Neutrophil (primary cell): Measurements from ENCODE around the gene NIPSNAP2.

Experiments
- H3K27ac ChIP-seq: fragments of 200-600 bp; sonication (generic); 2 replicates; pipeline ENCODE4 v1.5.1; 2016; ENCODE audit warnings: mild to moderate bottlenecking, moderate library complexity
- H3K27me3 ChIP-seq: fragments of 200-600 bp; sonication (generic); 2 replicates; pipeline ENCODE4 v1.6.0; 2016; ENCODE audit warnings: mild to moderate bottlenecking
- H3K36me3 ChIP-seq: fragments of 200-600 bp; sonication (generic); 2 replicates; pipeline ENCODE4 v1.5.1; 2017
- H3K4me1 ChIP-seq, 2 experiments: fragments of 200-600 bp in 1 of 2; sonication (generic) in 1 of 2; 1 replicate in 1 of 2; 2 replicates in 1 of 2; pipeline versions ENCODE4 v1.5.1 to v1.6.1; 2013 to 2016; ENCODE audit warnings: low read depth in 1 of 2, low read length in 1 of 2, mild to moderate bottlenecking in 1 of 2, moderate library complexity in 1 of 2; ENCODE audit not compliant: control insufficient read depth in 1 of 2, insufficient read depth in 1 of 2
- H3K4me3 ChIP-seq, 2 experiments: fragments of 200-600 bp in 1 of 2; sonication (generic) in 1 of 2; 1 replicate in 1 of 2; 2 replicates in 1 of 2; pipeline ENCODE4 v1.5.1; 2013 to 2016; ENCODE audit warnings: low read depth in 1 of 2, low read length in 1 of 2, mild to moderate bottlenecking in 1 of 2, moderate library complexity in 1 of 2
- H3K9me3 ChIP-seq: fragments of 200-600 bp; sonication (generic); 2 replicates; pipeline ENCODE4 v1.5.1; 2016
- CTCF ChIP-seq: fragments of 200-600 bp; sonication (generic); IDR thresholded peaks from 2 replicates; pipeline ENCODE4 v1.5.1; 2016; ENCODE audit warnings: antibody characterized with exemption

Gene NIPSNAP2

GRCh38 chr7:55980266-55980665 is 15.9 kb downstream of the NIPSNAP2 start:
- no peak for TF ChIP-seq CTCF
- Histone ChIP-seq H3K4me1 (no peaks in the 10 kb centered on the region), H3K4me3 (no peak overlapping the region), H3K9me3 (no peaks in the 10 kb centered on the region), H3K36me3 (peaks cover 73% of the 10 kb centered on the region), H3K27ac (no peak overlapping the region), H3K27me3 (no peaks in the 10 kb centered on the region)

GRCh38 chr7:55983537-55983936 is 19.2 kb downstream of the NIPSNAP2 start:
- Histone ChIP-seq H3K4me1 (no peaks in the 10 kb centered on the region), H3K4me3 (no peak overlapping the region), H3K36me3 (peaks cover 83% of the 10 kb centered on the region), H3K27ac (no peak overlapping the region), H3K9me3 (no peaks in the 10 kb centered on the region), H3K27me3 (no peaks in the 10 kb centered on the region)
- TF ChIP-seq CTCF, result no peak

GRCh38 chr7:55992346-55992745 is 28.0 kb downstream of the NIPSNAP2 start:
- no peak overlapping the region for H3K4me3 ChIP-seq
- H3K4me1 ChIP-seq, result no peaks in the 10 kb centered on the region
- no peaks in the 10 kb centered on the region for H3K27me3 ChIP-seq
- H3K36me3 ChIP-seq, result peaks cover 68% of the 10 kb centered on the region
- TF ChIP-seq CTCF, result no peak
- H3K9me3 ChIP-seq, result no peaks in the 10 kb centered on the region
- H3K27ac ChIP-seq, result no peak overlapping the region

GRCh38 chr7:55996856-55997500 is 32.6 kb downstream of the NIPSNAP2 start:
- Histone ChIP-seq H3K4me3 (no peak overlapping the region), H3K36me3 (peaks cover 69% of the 10 kb centered on the region), H3K27me3 (no peaks in the 10 kb centered on the region), H3K27ac (no peak overlapping the region), H3K9me3 (no peaks in the 10 kb centered on the region), H3K4me1 (no peaks in the 10 kb centered on the region)
- TF ChIP-seq CTCF, result no peak

GRCh38 chr7:56003749-56004148 is 39.4 kb downstream of the NIPSNAP2 start:
- TF ChIP-seq CTCF, result no peak
- Histone ChIP-seq H3K27me3 (no peaks in the 10 kb centered on the region), H3K27ac (no peak overlapping the region), H3K9me3 (no peaks in the 10 kb centered on the region), H3K4me3 (no peak overlapping the region), H3K36me3 (peaks cover 17% of the 10 kb centered on the region), H3K4me1 (no peaks in the 10 kb centered on the region)
